ENCODE measurements around the gene PDE4D.

GRCh38 chr5:59832577-59833301 lies 60.8 kb downstream of the PDE4D start:
- TF ChIP-seq CTCF (IDR thresholded peaks at IDR 0.05) (no peak), POLR2A (IDR thresholded peaks at IDR 0.05) (no peak)

Measured in right lobe of liver (tissue), 4 donors.